A549 (cell line): ENCODE results near the gene ARPC2.

Experiments
- CTCF ChIP-seq: fragments of >200 bp; sonication (Bioruptor Twin); formaldehyde crosslinking; IDR thresholded peaks from 3 replicates; pipeline ENCODE4 v1.5.1; 2016
- EP300 ChIP-seq, 2 experiments: fragments of >200 bp; sonication (Bioruptor Twin); formaldehyde crosslinking; IDR thresholded peaks; 2 replicates in 1 of 2; 3 replicates in 1 of 2; pipeline ENCODE4 v1.6.1; 2016 to 2017
- MAFK ChIP-seq: fragments of 450-650 bp; IDR thresholded peaks from 2 replicates; pipeline ENCODE4 v1.6.1; 2014; ENCODE audit not compliant: partially characterized antibody
- MAX ChIP-seq: IDR thresholded peaks from 2 replicates; pipeline ENCODE4 v1.6.1; 2012
- POLR2A ChIP-seq: IDR thresholded peaks from 2 replicates; pipeline ENCODE4 v1.6.1; 2012; ENCODE audit warnings: mild to moderate bottlenecking, low read length
- POLR2AphosphoS2 ChIP-seq: conservative IDR thresholded peaks from 2 replicates; pipeline ENCODE4 v1.6.1; 2012; ENCODE audit warnings: low read length, improper control_type of control experiment, inconsistent platforms
- SREBF2 ChIP-seq: fragments of 450-650 bp; IDR thresholded peaks from 2 replicates; pipeline ENCODE4 v1.6.1; 2014; ENCODE audit warnings: mild to moderate bottlenecking, moderate library complexity
- ZNF302 ChIP-seq: fragments of 250-450 bp; sonication (Bioruptor Pico); IDR thresholded peaks from 2 replicates; pipeline ENCODE4 v1.9.0; 2021; ENCODE audit warnings: inconsistent platforms, mild to moderate bottlenecking, moderate library complexity

- TF ChIP-seq CTCF, result no peak
- no peak for TF ChIP-seq ZNF302
- TF ChIP-seq POLR2A, result no peak
- TF ChIP-seq MAX, result no peak
- TF ChIP-seq POLR2AphosphoS2, result no peak
- TF ChIP-seq MAFK, result no peak
- no peak for TF ChIP-seq EP300 (IDR thresholded peaks at IDR 0.05)
- TF ChIP-seq SREBF2, result no peak
Observed at GRCh38 chr2:218280260-218280870, 63.4 kb downstream of the ARPC2 start.
